Activated CD8-positive, alpha-beta memory T cell treated with anti-CD3 and anti-CD28 coated beads for 4 hours (primary cell): ENCODE measurements around the gene ZDHHC15.
"Not testable (repeated sequence)": the region's sequence is repeated elsewhere in the genome, so short reads cannot be mapped to it uniquely, and the experiment has no call there.

Experiments
- DNase-seq, 2 donors: peaks; one replicate each; pipeline ENCODE4 v3.0.0-alpha.2; 2020; ENCODE audit warnings: low read depth in 2 of 2

ZDHHC15 gene, protein sequence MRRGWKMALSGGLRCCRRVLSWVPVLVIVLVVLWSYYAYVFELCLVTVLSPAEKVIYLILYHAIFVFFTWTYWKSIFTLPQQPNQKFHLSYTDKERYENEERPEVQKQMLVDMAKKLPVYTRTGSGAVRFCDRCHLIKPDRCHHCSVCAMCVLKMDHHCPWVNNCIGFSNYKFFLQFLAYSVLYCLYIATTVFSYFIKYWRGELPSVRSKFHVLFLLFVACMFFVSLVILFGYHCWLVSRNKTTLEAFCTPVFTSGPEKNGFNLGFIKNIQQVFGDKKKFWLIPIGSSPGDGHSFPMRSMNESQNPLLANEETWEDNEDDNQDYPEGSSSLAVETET

DNA sequence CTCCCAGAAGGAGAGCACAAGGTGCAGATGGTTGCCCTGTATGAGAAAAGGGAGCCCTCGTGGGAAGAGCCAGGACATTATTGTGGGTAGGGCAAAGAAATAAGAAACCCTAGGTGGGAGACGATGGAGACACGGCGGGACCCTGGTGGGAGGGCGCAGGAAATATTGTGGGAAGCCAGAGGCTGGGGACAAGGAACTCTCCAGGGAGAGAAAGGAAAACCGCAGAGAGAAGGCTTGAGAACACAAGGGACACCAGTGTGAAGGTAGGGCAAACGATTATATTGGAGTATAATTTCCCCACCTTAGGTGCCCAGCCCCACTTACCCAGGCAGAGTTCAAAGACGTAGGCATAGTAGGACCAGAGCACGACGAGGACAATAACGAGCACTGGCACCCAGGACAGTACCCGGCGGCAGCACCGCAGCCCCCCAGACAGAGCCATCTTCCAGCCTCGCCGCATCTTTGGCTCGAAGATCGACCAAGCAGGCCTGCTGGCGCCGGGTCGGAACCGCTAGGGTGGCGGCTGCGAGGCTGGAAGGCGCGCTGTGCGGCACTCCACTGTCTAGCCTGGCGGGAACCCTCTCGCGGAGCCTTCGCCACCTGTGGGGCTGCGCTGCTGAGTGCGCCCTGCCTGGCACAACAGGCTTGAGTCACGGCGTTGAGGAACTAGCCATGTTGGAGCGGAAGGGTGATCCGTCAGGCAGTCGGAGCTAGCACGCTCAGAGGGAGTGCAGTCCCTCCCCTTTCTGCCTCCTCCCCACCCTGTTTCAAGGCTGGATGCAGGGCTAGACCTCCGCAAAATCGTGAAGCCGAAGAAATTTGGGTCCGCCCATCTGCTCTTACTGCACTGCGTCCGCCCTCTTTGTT, at the start of gene ZDHHC15:
Gene ZDHHC15, minus strand, starts transcription at position 473 of the 867 bp plus-strand sequence. Its CDS starts 13 bp downstream, at position 460.
- DNase-seq: peak in 1 of 2 donors; percentile 12

DNA sequence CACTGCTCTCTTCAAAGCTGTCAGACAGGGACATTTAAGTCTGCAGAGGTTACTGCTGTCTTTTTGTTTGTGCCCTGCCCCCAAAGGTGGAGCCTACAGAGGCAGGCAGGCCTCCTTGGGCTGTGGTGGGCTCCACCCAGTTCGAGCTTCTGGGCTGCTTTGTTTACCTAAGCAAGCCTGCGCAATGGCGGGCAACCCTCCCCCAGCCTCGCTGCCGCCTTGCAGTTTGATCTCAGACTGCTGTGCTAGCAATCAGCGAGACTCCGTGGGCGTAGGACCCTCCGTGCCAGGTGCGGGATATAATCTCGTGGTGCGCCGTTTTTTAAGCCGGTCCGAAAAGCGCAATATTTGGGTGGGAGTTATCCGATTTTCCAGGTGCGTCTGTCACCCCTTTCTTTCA, 37.7 kb upstream of the ZDHHC15 start:
- not testable (repeated sequence) for DNase-seq

- no peak for DNase-seq
Observed at GRCh38 chrX:75547783-75548182, 24.9 kb upstream of the ZDHHC15 start.

- DNase-seq: no peak
Observed at GRCh38 chrX:75546724-75547511, 24.1 kb upstream of the ZDHHC15 start.

GRCh38 chrX:75544786-75545185, 21.9 kb upstream of the ZDHHC15 start:
- no peak for DNase-seq

DNA sequence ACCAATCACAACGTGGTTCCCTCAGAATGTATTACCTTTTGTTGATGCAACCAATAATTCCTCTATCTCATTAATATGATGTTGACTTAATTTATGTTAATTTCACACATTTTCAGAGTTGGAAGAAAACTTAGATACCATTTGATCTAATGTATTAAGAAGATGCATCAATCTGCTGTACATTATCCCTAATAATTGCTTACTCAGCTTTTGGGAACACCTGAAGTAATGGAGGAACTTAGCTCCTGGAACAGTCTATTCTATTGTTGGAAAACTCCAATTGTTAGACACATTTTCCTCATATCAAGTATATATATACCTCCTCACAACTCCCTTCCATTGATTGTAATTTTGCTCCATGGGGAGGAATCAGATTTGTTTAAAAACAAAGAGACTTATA, 38.9 kb downstream of the ZDHHC15 start:
- DNase-seq: no peak

GRCh38 chrX:75461780-75462179, 61.1 kb downstream of the ZDHHC15 start:
- DNase-seq: not testable (repeated sequence)

- no peak for DNase-seq
Observed at GRCh38 chrX:75421688-75422230, 101.1 kb downstream of the ZDHHC15 start.

GRCh38 chrX:75407153-75407552, 115.7 kb downstream of the ZDHHC15 start:
- not testable (repeated sequence) for DNase-seq

GRCh38 chrX:75390470-75390869, 132.4 kb downstream of the ZDHHC15 start:
- no peak for DNase-seq

- no peak for DNase-seq
Observed at GRCh38 chrX:75369721-75370120, 153.1 kb downstream of the ZDHHC15 start.

DNA sequence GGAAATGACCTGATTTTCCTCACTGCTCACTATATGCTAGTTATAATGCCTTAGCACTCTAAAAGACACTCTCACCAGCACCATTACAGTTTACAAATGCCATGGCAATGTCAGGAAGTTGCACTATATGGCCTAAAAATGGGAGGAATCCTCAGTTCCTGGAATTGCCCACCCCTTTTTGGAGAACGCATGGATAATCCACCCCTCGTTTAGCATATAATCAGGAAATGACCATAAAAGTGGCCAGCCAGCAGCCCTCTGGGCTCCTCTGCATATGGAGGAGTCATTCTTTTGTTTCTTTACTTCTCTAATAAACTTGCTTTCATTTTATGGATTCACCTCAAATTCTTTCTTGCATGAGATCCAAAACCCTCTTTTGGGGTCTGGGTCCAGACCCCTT, 156.0 kb downstream of the ZDHHC15 start:
- no peak for DNase-seq

DNA sequence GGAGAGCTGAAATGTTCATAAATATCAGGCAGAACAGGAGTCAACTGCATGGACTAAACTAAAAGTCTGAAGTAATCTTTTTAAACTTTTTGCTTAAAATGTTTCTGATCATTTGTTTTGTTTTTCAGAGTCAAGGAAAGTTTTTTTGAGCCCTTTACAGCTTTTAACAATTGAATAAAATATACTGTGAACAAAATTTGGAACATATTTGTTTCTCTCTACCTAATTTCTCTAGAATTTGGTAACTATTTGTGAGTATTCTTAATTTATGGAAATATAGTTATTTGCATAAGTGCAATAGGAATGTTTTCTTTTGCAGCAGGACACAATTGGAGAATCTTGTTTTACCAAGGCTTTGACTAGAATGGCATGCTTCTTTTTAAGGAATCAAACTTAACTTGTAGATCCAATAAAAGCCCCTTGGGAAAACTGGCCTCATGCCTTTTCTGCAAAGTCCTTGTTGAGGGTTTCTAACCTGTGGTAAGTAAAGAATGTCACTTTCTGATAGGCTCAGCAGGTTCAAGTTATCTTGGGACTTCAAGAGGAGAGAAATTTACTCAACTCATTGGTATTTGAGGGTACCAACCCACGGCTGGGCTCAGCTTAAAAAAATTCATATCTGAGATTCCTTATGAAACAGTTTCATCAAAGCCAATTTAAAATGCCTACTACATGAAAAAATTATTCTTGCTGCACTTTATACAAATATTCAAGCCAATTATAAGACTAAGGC, 157.4 kb downstream of the ZDHHC15 start:
- no peak for DNase-seq

GRCh38 chrX:75361788-75362187, 161.0 kb downstream of the ZDHHC15 start:
- no peak for DNase-seq

GRCh38 chrX:75348601-75349000, 174.2 kb downstream of the ZDHHC15 start:
- DNase-seq: not testable (repeated sequence)

GRCh38 chrX:75337525-75337924, 185.3 kb downstream of the ZDHHC15 start:
- DNase-seq: no peak

GRCh38 chrX:75335127-75335458, 187.7 kb downstream of the ZDHHC15 start:
- no peak for DNase-seq

DNA sequence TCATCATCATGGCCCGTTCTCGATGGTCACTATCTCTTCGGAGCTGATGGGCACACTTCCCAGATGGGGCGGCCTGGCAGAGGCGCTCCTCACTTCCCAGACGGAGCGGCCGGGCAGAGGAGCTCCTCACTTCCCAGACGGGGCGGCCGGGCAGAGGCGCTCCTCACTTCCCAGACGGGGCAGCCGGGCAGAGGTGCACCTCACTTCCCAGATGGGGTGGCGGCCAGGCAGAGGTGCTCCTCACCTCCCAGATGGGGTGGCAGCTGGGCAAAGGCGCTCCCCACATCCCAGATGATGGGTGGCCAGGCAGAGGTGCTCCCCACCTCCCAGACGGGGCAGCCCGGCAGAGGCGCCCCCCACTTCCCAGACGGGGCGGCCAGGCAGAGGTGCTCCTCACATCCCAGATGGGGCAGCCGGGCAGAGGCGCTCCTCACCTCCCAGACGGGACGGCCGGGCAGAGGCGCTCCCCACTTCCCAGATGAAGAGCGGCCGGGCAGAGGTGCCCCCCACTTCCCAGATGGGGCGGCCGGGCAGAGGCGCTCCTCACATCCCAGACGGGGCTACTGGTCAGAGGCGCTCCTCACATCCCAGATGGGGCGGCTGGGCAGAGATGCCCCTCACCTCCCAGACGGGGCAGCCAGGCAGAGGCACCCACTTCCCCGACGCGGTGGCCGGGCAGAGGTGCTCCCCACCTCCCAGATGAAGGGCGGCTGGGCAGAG, 188.3 kb downstream of the ZDHHC15 start:
- not testable (repeated sequence) for DNase-seq

DNA sequence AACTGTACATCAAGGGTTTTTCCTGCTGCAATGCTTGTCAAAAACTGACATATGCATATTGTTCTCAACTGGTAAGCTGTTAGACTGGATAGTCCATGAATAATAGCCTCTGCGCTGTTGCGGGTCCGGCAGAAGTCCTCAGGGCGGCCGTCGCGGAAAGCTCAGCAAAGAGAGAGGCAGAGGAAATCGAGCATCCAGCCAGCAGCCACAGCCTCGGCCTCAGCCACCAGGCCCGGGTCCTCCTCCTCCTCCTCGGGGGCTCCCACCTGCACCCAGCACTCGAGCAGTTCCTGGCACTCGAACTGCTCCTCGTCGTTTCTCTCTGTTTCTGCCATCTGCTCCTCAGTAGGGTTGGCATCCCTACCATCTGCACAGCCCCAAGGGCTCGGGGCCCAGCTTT, 195.2 kb downstream of the ZDHHC15 start:
- DNase-seq: no peak
